Left lung (tissue), 10 donors: ENCODE data around the gene TMEM132A. TPM values are rescaled to one million over a fixed set of nuclear protein-coding genes. Genes with fewer than 3 reads are reported as not detected.

Experiments used
- ATAC-seq: fragments of 200-7000 bp; cut with Tn5 transposase; one replicate; pipeline ENCODE4 v1.9.1; 2020; ENCODE audit warnings: moderate library complexity
- DNase-seq, 4 donors: peaks; one replicate each; pipeline ENCODE4 v3.0.0-alpha.2; 2013 to 2020
- H3K27ac ChIP-seq, 2 donors: fragments of 200-600 bp; sonication (generic) in 1 of 2; one replicate each; pipeline versions ENCODE4 v1.5.0 to v1.8.0; 2020 to 2021
- H3K27me3 ChIP-seq, 2 donors: fragments of 200-600 bp; sonication (generic) in 1 of 2; one replicate each; pipeline versions ENCODE4 v1.5.0 to v1.8.0; 2020 to 2021
- H3K36me3 ChIP-seq, 2 donors: fragments of 200-600 bp; sonication (generic) in 1 of 2; one replicate each; pipeline versions ENCODE4 v1.5.0 to v1.8.0; 2020 to 2021
- H3K4me1 ChIP-seq, 2 donors: fragments of 200-600 bp; one replicate each; pipeline ENCODE4 v1.8.0; 2021
- H3K4me3 ChIP-seq, 2 donors: fragments of 200-600 bp; sonication (generic) in 1 of 2; one replicate each; pipeline versions ENCODE4 v1.5.0 to v1.8.0; 2020 to 2021; ENCODE audit warnings: mild to moderate bottlenecking in 1 of 2
- H3K9me3 ChIP-seq, 2 donors: fragments of 200-600 bp; sonication (generic) in 1 of 2; one replicate each; pipeline versions ENCODE4 v1.5.0 to v1.8.0; 2020 to 2021
- CTCF ChIP-seq, 2 donors: fragments of 200-600 bp; sonication (generic) in 1 of 2; IDR thresholded peaks; one replicate each; pipeline versions ENCODE4 v1.5.0 to v1.8.0; 2021; ENCODE audit warnings: antibody characterized with exemption in 2 of 2
- intact Hi-C, 2 donors: fragments of 100-400 bp; cut with DNase I; formaldehyde crosslinking; loops; one replicate each; pipeline versions ENCODE4 v1.11.2 to v1.14.2; 2022
- polyA plus RNA-seq, 6 donors: library from polyadenylated mRNA; unstranded; fragments of 120-200 nt; gene quantifications; one replicate each; pipeline ENCODE4 v1.2.1, GENCODE V29; 2013; ENCODE audit not compliant: insufficient read length in 6 of 6
- total RNA-seq, 2 donors: library from RNA; stranded (reverse); fragmentation: NEBNext Ultra II Directional; extraction: Animal tissue kit (Norgen Biotek cat#: 25700); gene quantifications; one replicate each; pipeline ENCODE4 v1.2.1, GENCODE V29; 2021
- donor health status: DM: no; HTN: yes; CAD: no.
- donor health status: DM: no; HTN: no; CAD: no.

TMEM132A gene
- total and polyA plus RNA-seq, 8 donors = 12.3 to 67.8 (median 43.2) TPM

GRCh38 chr11:60968223-60968622, 44.0 kb downstream of the TMEM132A start:
- H3K27me3 ChIP-seq = peaks cover 0 to 14% of the 10 kb centered on the region in 2 donors
- DNase-seq = no peak
- peaks cover 0 to 8% of the 10 kb centered on the region in 2 donors for H3K9me3 ChIP-seq
- ATAC-seq = no peak
- H3K4me1 ChIP-seq = peaks cover 0 to 6% of the 10 kb centered on the region in 2 donors
- H3K4me3 ChIP-seq = no peak overlapping the region
- no peak overlapping the region for H3K27ac ChIP-seq
- intact Hi-C loops = no loop called here
- TF ChIP-seq CTCF (IDR thresholded peaks at IDR 0.05) = no peak
- H3K36me3 ChIP-seq = no peaks in the 10 kb centered on the region

- Histone ChIP-seq H3K9me3 (peaks cover 0 to 8% of the 10 kb centered on the region in 2 donors), H3K36me3 (no peaks in the 10 kb centered on the region), H3K4me3 (no peak overlapping the region), H3K27me3 (peaks cover 0 to 14% of the 10 kb centered on the region in 2 donors), H3K4me1 (peaks cover 0 to 6% of the 10 kb centered on the region in 2 donors), H3K27ac (no peak overlapping the region)
- TF ChIP-seq CTCF (IDR thresholded peaks at IDR 0.05) = peak; percentile 70 to 93
- peak; percentile 92 for ATAC-seq
- DNase-seq = peak in 2 of 4 donors; percentile 69 to 91
- intact Hi-C loops = loop anchor here in 1 of 2 donors (2.0 kb wide), 1 partner anchor 158 kb away; no protein-coding TSS in a partner anchor
Measured at GRCh38 chr11:60970369-60970774, 46.1 kb downstream of the TMEM132A start.

GRCh38 chr11:60970890-60971289, 46.6 kb downstream of the TMEM132A start:
- intact Hi-C loops = loop anchor here in 1 of 2 donors (2.0 kb wide), 1 partner anchor 158 kb away; no protein-coding TSS in a partner anchor
- Histone ChIP-seq H3K36me3 (no peaks in the 10 kb centered on the region), H3K4me1 (peaks cover 0 to 6% of the 10 kb centered on the region in 2 donors), H3K9me3 (peaks cover 0 to 8% of the 10 kb centered on the region in 2 donors), H3K27me3 (peaks cover 0 to 14% of the 10 kb centered on the region in 2 donors), H3K27ac (no peak overlapping the region), H3K4me3 (no peak overlapping the region)
- DNase-seq (no peak), ATAC-seq (no peak)
- no peak for TF ChIP-seq CTCF (IDR thresholded peaks at IDR 0.05)

GRCh38 chr11:60971520-60971919, 47.3 kb downstream of the TMEM132A start, which contains the start of gene CD6:
CD6 (plus strand) TSS chr11:60971680; CDS start chr11:60971866, 186 bp downstream.
- ATAC-seq = no peak

More at GRCh38 chr11:60971520-60971919, 47.3 kb downstream of the TMEM132A start, which contains the start of gene CD6:
- peaks cover 0 to 8% of the 10 kb centered on the region in 2 donors for H3K9me3 ChIP-seq
- intact Hi-C loops = loop anchor here in 1 of 2 donors (2.0 kb wide), 1 partner anchor 157 kb away; no protein-coding TSS in a partner anchor
- no peaks in the 10 kb centered on the region for H3K36me3 ChIP-seq
- H3K4me3 ChIP-seq = peak within 1 kb of the TSS in 1 of 2 donors; percentile 21
- TF ChIP-seq CTCF (IDR thresholded peaks at IDR 0.05) = no peak
- peaks cover 0 to 14% of the 10 kb centered on the region in 2 donors for H3K27me3 ChIP-seq
- peaks cover 0 to 6% of the 10 kb centered on the region in 2 donors for H3K4me1 ChIP-seq
- no peak for DNase-seq
- H3K27ac ChIP-seq = no peak within 1 kb of the TSS
